WTC11 (cell line): ENCODE data around the gene C14orf132.

ENCODE experiments used
- CBFB ChIP-seq: sonication (generic); formaldehyde crosslinking; IDR thresholded peaks from 2 replicates; pipeline ENCODE4 v1.8.1; 2022; ENCODE audit warnings: mild to moderate bottlenecking, low read depth, missing genetic modification reagents
- CREB1 ChIP-seq: sonication (generic); formaldehyde crosslinking; IDR thresholded peaks from 2 replicates; pipeline ENCODE4 v1.8.0; 2023; ENCODE audit warnings: mild to moderate bottlenecking, missing genetic modification reagents
- USF1 ChIP-seq: sonication (generic); formaldehyde crosslinking; IDR thresholded peaks from 2 replicates; pipeline ENCODE4 v1.8.0; 2022; ENCODE audit warnings: mild to moderate bottlenecking, missing genetic modification reagents
- TF ChIP-seq, protein P1 (sequence below): fragments of 200-600 bp; IDR thresholded peaks from 2 replicates; pipeline ENCODE4 v1.8.0; 2022; ENCODE audit warnings: antibody characterized with exemption
- TF ChIP-seq, protein P2 (sequence below): sonication (generic); formaldehyde crosslinking; IDR thresholded peaks from 2 replicates; pipeline ENCODE4 v1.8.1; 2023; ENCODE audit warnings: mild to moderate bottlenecking, missing genetic modification reagents

- TF ChIP-seq, protein P1, sequence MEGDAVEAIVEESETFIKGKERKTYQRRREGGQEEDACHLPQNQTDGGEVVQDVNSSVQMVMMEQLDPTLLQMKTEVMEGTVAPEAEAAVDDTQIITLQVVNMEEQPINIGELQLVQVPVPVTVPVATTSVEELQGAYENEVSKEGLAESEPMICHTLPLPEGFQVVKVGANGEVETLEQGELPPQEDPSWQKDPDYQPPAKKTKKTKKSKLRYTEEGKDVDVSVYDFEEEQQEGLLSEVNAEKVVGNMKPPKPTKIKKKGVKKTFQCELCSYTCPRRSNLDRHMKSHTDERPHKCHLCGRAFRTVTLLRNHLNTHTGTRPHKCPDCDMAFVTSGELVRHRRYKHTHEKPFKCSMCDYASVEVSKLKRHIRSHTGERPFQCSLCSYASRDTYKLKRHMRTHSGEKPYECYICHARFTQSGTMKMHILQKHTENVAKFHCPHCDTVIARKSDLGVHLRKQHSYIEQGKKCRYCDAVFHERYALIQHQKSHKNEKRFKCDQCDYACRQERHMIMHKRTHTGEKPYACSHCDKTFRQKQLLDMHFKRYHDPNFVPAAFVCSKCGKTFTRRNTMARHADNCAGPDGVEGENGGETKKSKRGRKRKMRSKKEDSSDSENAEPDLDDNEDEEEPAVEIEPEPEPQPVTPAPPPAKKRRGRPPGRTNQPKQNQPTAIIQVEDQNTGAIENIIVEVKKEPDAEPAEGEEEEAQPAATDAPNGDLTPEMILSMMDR = no peak
- TF ChIP-seq USF1 (no peak), CREB1 (CRISPR knock-in tag) (no peak), CBFB (CRISPR knock-in tag) (no peak)
- TF ChIP-seq, protein P2, sequence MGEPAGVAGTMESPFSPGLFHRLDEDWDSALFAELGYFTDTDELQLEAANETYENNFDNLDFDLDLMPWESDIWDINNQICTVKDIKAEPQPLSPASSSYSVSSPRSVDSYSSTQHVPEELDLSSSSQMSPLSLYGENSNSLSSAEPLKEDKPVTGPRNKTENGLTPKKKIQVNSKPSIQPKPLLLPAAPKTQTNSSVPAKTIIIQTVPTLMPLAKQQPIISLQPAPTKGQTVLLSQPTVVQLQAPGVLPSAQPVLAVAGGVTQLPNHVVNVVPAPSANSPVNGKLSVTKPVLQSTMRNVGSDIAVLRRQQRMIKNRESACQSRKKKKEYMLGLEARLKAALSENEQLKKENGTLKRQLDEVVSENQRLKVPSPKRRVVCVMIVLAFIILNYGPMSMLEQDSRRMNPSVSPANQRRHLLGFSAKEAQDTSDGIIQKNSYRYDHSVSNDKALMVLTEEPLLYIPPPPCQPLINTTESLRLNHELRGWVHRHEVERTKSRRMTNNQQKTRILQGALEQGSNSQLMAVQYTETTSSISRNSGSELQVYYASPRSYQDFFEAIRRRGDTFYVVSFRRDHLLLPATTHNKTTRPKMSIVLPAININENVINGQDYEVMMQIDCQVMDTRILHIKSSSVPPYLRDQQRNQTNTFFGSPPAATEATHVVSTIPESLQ (CRISPR knock-in tag) = no peak
Measured at GRCh38 chr14:96091941-96092411, 52.8 kb downstream of the C14orf132 start.
